GM19351 (cell line): Measurements from ENCODE around the gene BRK1.
A peak's percentile ranks its signal among the peaks of the same experiment; 100 is the strongest.
"Not testable (repeated sequence)": the region's sequence is repeated elsewhere in the genome, so short reads cannot be mapped to it uniquely, and the experiment has no call there.

Experiments used
- ATAC-seq: cut with Tn5 transposase; IDR thresholded peaks from one replicate; pipeline ENCODE4 v1.9.1; 2021; ENCODE audit warnings: mild to moderate bottlenecking, moderate library complexity; ENCODE audit not compliant: unreplicated experiment

The BRK1 gene

DNA sequence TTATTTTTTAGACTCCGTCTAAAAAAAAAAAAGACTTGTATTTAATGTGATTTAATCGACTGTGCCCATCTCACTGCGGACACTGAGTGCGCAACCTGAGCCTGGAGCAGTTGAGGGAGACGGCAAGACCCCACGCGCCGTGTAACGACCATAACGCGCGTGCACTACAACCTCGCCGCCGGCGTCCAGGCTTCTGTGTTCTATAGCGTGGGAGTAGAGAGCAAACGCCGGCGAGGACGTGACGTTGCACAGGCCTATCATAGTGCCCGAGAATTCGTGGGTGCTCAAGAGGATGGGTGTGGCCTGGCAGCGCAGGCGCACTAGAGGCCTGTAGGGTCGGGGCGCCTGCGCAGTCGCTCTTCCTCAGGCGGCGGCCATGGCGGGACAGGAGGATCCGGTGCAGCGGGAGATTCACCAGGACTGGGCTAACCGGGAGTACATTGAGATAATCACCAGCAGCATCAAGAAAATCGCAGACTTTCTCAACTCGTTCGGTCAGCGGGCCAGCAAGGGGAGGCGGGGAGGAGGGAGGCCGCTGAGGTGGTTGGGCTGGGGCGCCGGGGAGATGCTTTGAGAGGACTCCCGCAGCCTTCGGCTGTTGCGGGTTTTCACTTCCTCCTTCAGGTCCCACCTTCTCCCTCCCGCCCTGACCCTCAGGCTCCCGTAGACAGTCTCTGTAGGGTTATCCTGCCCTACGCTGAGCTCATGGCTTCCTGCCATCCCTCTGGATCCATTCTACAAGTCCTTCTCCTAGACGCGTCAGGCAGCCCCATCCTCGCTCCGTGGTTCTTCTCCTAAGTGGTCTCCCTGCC lies at the start of gene BRK1:
Gene BRK1, plus strand, starts transcription at position 350 of the 812 bp plus-strand sequence. Its CDS starts 27 bp downstream, at position 377.
- ATAC-seq: peak; percentile 93

- not testable (repeated sequence) for ATAC-seq
These were observed 45.4 kb upstream of the BRK1 start for GRCh38 chr3:10070077-10070476.

DNA sequence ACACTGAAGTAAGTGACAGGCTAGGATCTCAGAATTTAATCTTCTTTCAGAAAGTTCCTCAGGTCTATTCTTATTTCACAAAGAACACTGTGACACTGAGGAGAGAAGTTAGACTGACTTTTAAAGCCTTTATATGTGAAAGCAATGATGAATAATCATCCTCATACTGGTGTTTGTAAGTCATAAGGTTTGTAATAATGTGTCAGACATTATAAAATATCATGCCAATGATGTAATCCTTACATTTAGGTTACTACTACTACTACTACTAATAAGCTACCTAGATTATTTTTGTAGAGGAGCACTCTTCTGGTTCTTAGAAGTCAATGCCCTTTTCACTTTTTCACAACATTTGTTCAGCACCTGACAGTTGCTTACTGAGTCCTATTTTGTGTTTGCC lies 40.8 kb upstream of the BRK1 start:
- no peak for ATAC-seq

DNA sequence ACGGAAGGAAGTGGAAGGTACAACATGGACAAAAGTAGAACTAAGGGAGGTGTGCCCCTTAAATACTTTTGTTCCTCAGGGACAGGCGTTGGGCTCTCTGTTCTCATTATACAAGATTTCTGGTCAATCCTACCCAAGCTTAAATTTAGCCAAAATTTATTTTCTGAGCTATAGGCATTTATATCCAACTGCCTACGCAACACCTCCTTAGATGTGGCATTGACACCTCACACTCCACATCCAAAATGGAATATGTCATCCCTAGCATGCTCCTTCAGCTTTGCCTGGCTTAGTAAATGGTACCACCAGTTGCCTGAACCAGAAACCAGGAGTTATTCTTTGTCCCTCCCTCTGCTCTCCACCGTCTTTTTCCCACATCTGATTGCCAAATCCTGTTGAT lies 33.6 kb upstream of the BRK1 start:
- no peak for ATAC-seq

DNA sequence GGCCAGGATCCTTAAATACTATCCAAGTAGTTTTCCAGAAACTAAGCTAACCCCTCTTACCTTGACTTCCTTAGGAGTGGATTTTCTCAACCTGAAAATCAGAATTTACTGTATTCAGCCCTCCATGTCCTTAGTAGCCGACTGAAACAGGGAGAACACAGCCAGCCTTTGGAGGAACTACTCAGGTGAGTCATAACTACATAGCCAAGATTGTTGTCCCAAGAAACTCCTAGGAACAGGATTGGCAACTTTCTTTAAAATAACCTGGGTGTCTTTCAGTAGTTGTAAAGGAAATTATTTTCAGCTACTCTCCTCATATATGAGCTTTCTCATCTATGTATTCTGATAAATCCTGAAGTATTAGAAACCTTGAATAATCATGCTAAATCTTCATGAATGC lies 29.7 kb upstream of the BRK1 start:
- no peak for ATAC-seq

- no peak for ATAC-seq
These were observed 27.2 kb upstream of the BRK1 start for GRCh38 chr3:10088256-10088655.

- ATAC-seq: no peak
These were observed 25.3 kb upstream of the BRK1 start for GRCh38 chr3:10090179-10090578.

- not testable (repeated sequence) for ATAC-seq
These were observed 24.7 kb upstream of the BRK1 start for GRCh38 chr3:10090774-10091173.

GRCh38 chr3:10091387-10091786 lies 24.1 kb upstream of the BRK1 start:
- not testable (repeated sequence) for ATAC-seq

- no peak for ATAC-seq
These were observed 21.8 kb upstream of the BRK1 start for GRCh38 chr3:10093678-10094077.

- no peak for ATAC-seq
These were observed 16.4 kb upstream of the BRK1 start for GRCh38 chr3:10099041-10099440.

DNA sequence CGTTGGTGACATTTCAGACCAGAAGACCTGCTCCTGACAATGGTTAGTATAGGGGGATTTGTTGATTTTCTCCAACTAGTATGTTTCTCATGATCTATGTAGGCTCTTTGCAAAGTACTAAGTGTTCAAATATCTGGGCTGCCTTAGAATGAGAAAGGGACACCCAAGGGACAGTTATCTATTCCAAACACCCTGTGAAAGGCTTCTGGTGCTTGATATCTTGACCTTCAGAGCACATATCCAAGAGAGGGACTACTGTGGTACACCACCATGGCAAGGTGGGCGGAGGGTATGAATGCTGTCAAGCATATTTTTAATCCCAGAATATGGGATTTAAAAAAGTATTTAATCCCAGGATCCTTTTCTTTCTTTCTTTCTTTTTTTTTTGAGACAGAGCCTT lies 8.6 kb upstream of the BRK1 start:
- no peak for ATAC-seq

GRCh38 chr3:10108091-10108490 lies 7.4 kb upstream of the BRK1 start, which contains the start of gene FANCD2OS:
FANCD2OS (minus strand) TSS chr3:10108255; CDS start chr3:10104774, 3,481 bp downstream.
- no peak for ATAC-seq

DNA sequence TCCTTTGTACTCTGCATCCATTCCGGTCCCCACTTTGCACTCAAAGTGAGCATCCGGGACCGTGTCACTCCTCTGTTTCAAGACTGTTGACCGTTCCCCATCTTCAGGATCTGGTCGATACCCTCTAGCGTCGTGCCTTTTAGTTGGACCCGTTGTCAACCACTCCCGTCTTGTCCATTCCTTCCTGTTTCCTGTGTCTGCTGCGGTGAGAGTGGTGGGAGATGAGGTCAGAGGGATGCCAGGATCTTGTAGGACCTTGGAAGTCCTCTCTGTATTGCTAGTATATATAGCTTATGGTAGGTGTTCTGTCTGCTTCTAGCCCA lies 624 bp downstream of the BRK1 start:
- ATAC-seq: peak; percentile 23

GRCh38 chr3:10116928-10117327 lies 1.5 kb downstream of the BRK1 start:
- no peak for ATAC-seq

DNA sequence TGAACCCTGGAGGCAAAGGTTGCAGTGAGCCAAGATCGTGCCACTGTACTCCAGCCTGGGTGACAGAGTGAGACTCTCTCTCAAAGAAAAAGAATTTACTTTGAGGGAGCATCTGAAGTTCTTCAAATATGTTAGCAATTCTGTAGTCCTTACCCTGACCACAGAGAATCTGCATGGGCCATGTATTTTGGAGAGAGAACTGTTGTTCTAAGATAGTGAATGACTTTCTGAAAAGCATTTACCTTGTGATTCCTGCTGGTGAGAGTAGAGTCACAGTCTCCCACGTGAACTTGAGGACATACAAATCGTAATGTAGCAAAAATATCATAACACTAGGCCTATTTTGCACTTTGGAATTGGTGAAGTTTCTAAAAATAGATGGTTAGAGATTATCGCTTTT lies 3.9 kb downstream of the BRK1 start:
- no peak for ATAC-seq

DNA sequence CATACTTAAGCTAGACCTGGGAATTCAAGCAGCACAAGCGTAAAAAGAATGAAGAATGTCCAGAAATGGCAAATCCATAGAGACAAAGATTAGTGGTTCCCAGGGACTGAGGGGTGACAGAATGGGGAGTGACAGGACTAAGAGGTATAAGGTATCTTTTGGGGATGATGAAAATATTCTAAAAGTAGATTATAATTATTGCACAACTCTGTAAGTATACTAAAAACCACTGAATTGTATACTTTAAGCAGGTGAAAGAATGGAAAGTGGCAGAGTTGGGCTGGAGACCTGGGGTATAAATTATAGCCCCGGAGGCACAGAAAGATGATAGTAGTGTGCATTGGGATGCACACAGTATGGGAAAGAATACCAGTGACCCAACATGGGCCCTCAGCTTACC lies 5.6 kb downstream of the BRK1 start:
- ATAC-seq: no peak

DNA sequence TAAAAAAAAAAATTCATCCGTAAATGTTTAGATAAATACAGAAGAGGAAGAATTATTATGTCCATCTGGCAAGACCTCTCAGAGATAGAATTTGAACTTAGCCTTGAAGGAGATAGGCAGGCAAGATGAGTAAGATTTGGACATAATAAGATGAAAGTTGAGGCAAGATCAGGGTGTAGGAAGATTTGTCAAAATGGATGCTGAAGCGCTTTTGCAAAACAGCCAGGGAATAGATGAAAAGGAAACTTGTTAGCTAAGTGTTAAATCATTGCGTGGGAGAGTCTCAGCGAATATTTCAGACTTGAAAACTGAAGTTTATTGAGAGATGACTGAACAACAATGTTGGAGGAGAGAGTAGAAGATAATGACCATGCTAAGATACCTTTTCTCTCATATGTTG lies 7.2 kb downstream of the BRK1 start:
- ATAC-seq: no peak

GRCh38 chr3:10135872-10136271 lies 20.4 kb downstream of the BRK1 start:
- ATAC-seq: not testable (repeated sequence)

- no peak for ATAC-seq
These were observed 21.0 kb downstream of the BRK1 start for GRCh38 chr3:10136426-10137005.

DNA sequence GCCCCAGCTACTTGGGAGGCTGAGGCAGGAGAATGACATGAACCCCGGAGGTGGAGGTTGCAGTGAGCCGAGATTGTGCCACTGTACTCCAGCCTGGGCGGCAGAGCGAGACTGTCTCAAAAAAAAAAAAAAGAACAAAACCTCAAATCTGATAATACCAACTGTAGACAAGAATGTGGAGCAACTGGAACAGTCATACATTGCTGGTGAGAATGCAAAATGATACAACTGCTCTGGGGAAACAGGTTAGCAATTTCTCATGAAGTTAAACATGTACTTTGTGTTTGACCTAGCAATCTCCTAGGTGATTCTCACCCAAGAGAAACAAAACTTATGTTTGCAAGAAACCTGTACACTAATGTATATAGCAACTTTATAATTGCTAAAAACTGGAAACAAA lies 21.7 kb downstream of the BRK1 start:
- ATAC-seq: no peak

- no peak for ATAC-seq
These were observed 25.6 kb downstream of the BRK1 start for GRCh38 chr3:10140996-10141546.
